Ishikawa (cell line): ENCODE measurements around the gene CYYR1.

Experiments used
- CEBPB ChIP-seq: IDR thresholded peaks from 2 replicates; pipeline ENCODE4 v1.6.1; 2012
- CREB1 ChIP-seq: IDR thresholded peaks from 2 replicates; pipeline ENCODE4 v1.6.1; 2012; ENCODE audit warnings: low read depth
- EGR1 ChIP-seq: IDR thresholded peaks from 2 replicates; pipeline ENCODE4 v1.6.1; 2012
- EP300 ChIP-seq: IDR thresholded peaks from 2 replicates; pipeline ENCODE4 v1.6.1; 2012; ENCODE audit warnings: borderline replicate concordance
- FOXM1 ChIP-seq: IDR thresholded peaks from 2 replicates; pipeline ENCODE4 v1.6.1; 2012; ENCODE audit warnings: low read depth, borderline replicate concordance
- MAX ChIP-seq: IDR thresholded peaks from 2 replicates; pipeline ENCODE4 v1.6.1; 2012
- NFIC ChIP-seq: IDR thresholded peaks from 2 replicates; pipeline ENCODE4 v1.6.1; 2012
- RAD21 ChIP-seq: IDR thresholded peaks from 2 replicates; pipeline ENCODE4 v1.6.1; 2012; ENCODE audit warnings: low read depth
- REST ChIP-seq: IDR thresholded peaks from 2 replicates; pipeline ENCODE4 v1.6.1; 2012; ENCODE audit warnings: low read depth, mild to moderate bottlenecking
- TAF1 ChIP-seq: IDR thresholded peaks from 2 replicates; pipeline ENCODE4 v1.6.1; 2012; ENCODE audit warnings: low read depth, mild to moderate bottlenecking
- TCF12 ChIP-seq: IDR thresholded peaks from 2 replicates; pipeline ENCODE4 v1.6.1; 2012; ENCODE audit warnings: low read depth
- TEAD4 ChIP-seq: IDR thresholded peaks from 2 replicates; pipeline ENCODE4 v1.6.1; 2012
- USF1 ChIP-seq: IDR thresholded peaks from 2 replicates; pipeline ENCODE4 v1.6.1; 2012
- YY1 ChIP-seq: IDR thresholded peaks from 2 replicates; pipeline ENCODE4 v1.6.1; 2012; ENCODE audit warnings: low read depth
- ZBTB7A ChIP-seq: IDR thresholded peaks from 2 replicates; pipeline ENCODE4 v1.6.1; 2012; ENCODE audit warnings: low read depth

The CYYR1 gene

GRCh38 chr21:26597981-26598380 lies 24.9 kb upstream of the CYYR1 start:
- TF ChIP-seq EGR1 (no peak), ZBTB7A (no peak), CREB1 (no peak), RAD21 (no peak), NFIC (no peak)

- no peak for TF ChIP-seq CEBPB
- TF ChIP-seq EP300, result no peak
- TF ChIP-seq CREB1, result no peak
- TF ChIP-seq RAD21, result no peak
- no peak for TF ChIP-seq NFIC
- TF ChIP-seq MAX, result no peak
- no peak for TF ChIP-seq EGR1
- TF ChIP-seq ZBTB7A, result no peak
Measured at GRCh38 chr21:26597031-26597430, 23.9 kb upstream of the CYYR1 start.

- TF ChIP-seq RAD21 (no peak), YY1 (no peak), EP300 (no peak), EGR1 (no peak)
Measured at GRCh38 chr21:26595971-26596370, 22.9 kb upstream of the CYYR1 start.

- TF ChIP-seq TEAD4 (no peak), NFIC (no peak), REST (no peak), ZBTB7A (no peak), CREB1 (no peak), EP300 (no peak), TAF1 (no peak), RAD21 (no peak), USF1 (no peak), YY1 (no peak), MAX (no peak), EGR1 (no peak), TCF12 (no peak), CEBPB (no peak), FOXM1 (no peak)
Measured at GRCh38 chr21:26593800-26594199, 20.7 kb upstream of the CYYR1 start.

- TF ChIP-seq YY1, result no peak
- no peak for TF ChIP-seq NFIC
- TF ChIP-seq TEAD4, result no peak
- no peak for TF ChIP-seq CEBPB
Measured at GRCh38 chr21:26591543-26591942, 18.5 kb upstream of the CYYR1 start.

- no peak for TF ChIP-seq CEBPB
- no peak for TF ChIP-seq MAX
- no peak for TF ChIP-seq EGR1
- no peak for TF ChIP-seq USF1
- no peak for TF ChIP-seq TAF1
- TF ChIP-seq REST, result no peak
- TF ChIP-seq TEAD4, result no peak
- no peak for TF ChIP-seq TCF12
Measured at GRCh38 chr21:26588446-26588845, 15.4 kb upstream of the CYYR1 start.

GRCh38 chr21:26587736-26588201 lies 14.7 kb upstream of the CYYR1 start:
- TF ChIP-seq USF1 (no peak), MAX (no peak), REST (no peak), YY1 (no peak), ZBTB7A (no peak), CEBPB (no peak), EGR1 (no peak), TAF1 (no peak), TCF12 (no peak), RAD21 (no peak)
